Measurements from ENCODE around the gene DNAH8. TPM values are rescaled to one million over a fixed set of nuclear protein-coding genes. Genes with fewer than 3 reads are reported as not detected.

Gene DNAH8
- total and polyA plus RNA-seq, 2 donors from 2014 or later, result 0.50 TPM; not detected in 1

GRCh38 chr6:39009476-39009875, 294.4 kb downstream of the DNAH8 start:
- no peak for FAIRE-seq

GRCh38 chr6:39016839-39017546, 301.9 kb downstream of the DNAH8 start:
- H3K9ac ChIP-seq (ENCODE audit: low read length in 3 of 3), result no peak overlapping the region
- no peak overlapping the region for H3K27ac ChIP-seq (ENCODE audit: low read depth in 2 of 2, low read length in 2 of 2)
- FAIRE-seq (no peak), DNase-seq (no peak)
- no peaks in the 10 kb centered on the region for H3K36me3 ChIP-seq (ENCODE audit: control insufficient read depth in 2 of 3, insufficient read depth in 3 of 3, low read length in 3 of 3)
- H3K9me3 ChIP-seq (ENCODE audit: control insufficient read depth in 2 of 3, insufficient read depth in 1 of 3, low read length in 3 of 3), result no peaks in the 10 kb centered on the region
- no peak for TF ChIP-seq CTCF (IDR thresholded peaks at IDR 0.05; ENCODE audit: borderline replicate concordance, extremely low read depth, insufficient read depth)
- no peaks in the 10 kb centered on the region for H3K27me3 ChIP-seq (ENCODE audit: control insufficient read depth, insufficient read depth, low read length)
- H3K4me1 ChIP-seq (ENCODE audit: control insufficient read depth in 2 of 3, insufficient read depth in 2 of 3, low read depth in 1 of 3, low read length in 3 of 3), result no peaks in the 10 kb centered on the region
- no peak overlapping the region for H3K4me3 ChIP-seq (ENCODE audit: low read length in 3 of 3)
- intact Hi-C loops (cut with DNase I), result no loop called here

More at GRCh38 chr6:39009476-39009875, 294.4 kb downstream of the DNAH8 start:
- no peak for DNase-seq
- H3K9me3 ChIP-seq (ENCODE audit: control insufficient read depth in 2 of 3, insufficient read depth in 1 of 3, low read length in 3 of 3), result no peaks in the 10 kb centered on the region
- no peak overlapping the region for H3K27ac ChIP-seq (ENCODE audit: low read depth in 2 of 2, low read length in 2 of 2)
- H3K4me3 ChIP-seq (ENCODE audit: low read length in 3 of 3), result no peak overlapping the region
- no peaks in the 10 kb centered on the region for H3K4me1 ChIP-seq (ENCODE audit: control insufficient read depth in 2 of 3, insufficient read depth in 2 of 3, low read depth in 1 of 3, low read length in 3 of 3)
- TF ChIP-seq CTCF (IDR thresholded peaks at IDR 0.05; ENCODE audit: borderline replicate concordance, extremely low read depth, insufficient read depth), result no peak
- no peak overlapping the region for H3K9ac ChIP-seq (ENCODE audit: low read length in 3 of 3)
- intact Hi-C loops (cut with DNase I), result no loop called here
- H3K36me3 ChIP-seq (ENCODE audit: control insufficient read depth in 2 of 3, insufficient read depth in 3 of 3, low read length in 3 of 3), result no peaks in the 10 kb centered on the region
- H3K27me3 ChIP-seq (ENCODE audit: control insufficient read depth, insufficient read depth, low read length), result no peaks in the 10 kb centered on the region

- intact Hi-C loops (cut with DNase I), result no loop called here
- no peaks in the 10 kb centered on the region for H3K27me3 ChIP-seq (ENCODE audit: control insufficient read depth, insufficient read depth, low read length)
- FAIRE-seq, result no peak
Observed at GRCh38 chr6:39017547-39017880, 302.4 kb downstream of the DNAH8 start.

More at GRCh38 chr6:39017547-39017880, 302.4 kb downstream of the DNAH8 start:
- H3K4me3 ChIP-seq (ENCODE audit: low read length in 3 of 3), result no peak overlapping the region
- H3K36me3 ChIP-seq (ENCODE audit: control insufficient read depth in 2 of 3, insufficient read depth in 3 of 3, low read length in 3 of 3), result no peaks in the 10 kb centered on the region
- H3K27ac ChIP-seq (ENCODE audit: low read depth in 2 of 2, low read length in 2 of 2), result no peak overlapping the region
- H3K9me3 ChIP-seq (ENCODE audit: control insufficient read depth in 2 of 3, insufficient read depth in 1 of 3, low read length in 3 of 3), result no peaks in the 10 kb centered on the region
- TF ChIP-seq CTCF (IDR thresholded peaks at IDR 0.05; ENCODE audit: borderline replicate concordance, extremely low read depth, insufficient read depth), result no peak
- no peak for DNase-seq
- H3K9ac ChIP-seq (ENCODE audit: low read length in 3 of 3), result no peak overlapping the region
- H3K4me1 ChIP-seq (ENCODE audit: control insufficient read depth in 2 of 3, insufficient read depth in 2 of 3, low read depth in 1 of 3, low read length in 3 of 3), result no peaks in the 10 kb centered on the region

All from kidney (tissue), 14 donors.